ENCODE results near the gene KHDC4. TPM values are rescaled to one million over a fixed set of nuclear protein-coding genes. Genes with fewer than 3 reads are reported as not detected.

KHDC4 gene
- polyA plus RNA-seq, 1 donor from 2014 or later: 97.1 TPM

GRCh38 chr1:155978325-155978972, 44.2 kb upstream of the KHDC4 start, which contains the start of gene ARHGEF2:
Gene ARHGEF2 (minus strand): TSS chr1:155978547. CDS start chr1:155978427, 120 bp downstream.
- no peaks in the 10 kb centered on the region for H3K27me3 ChIP-seq (ENCODE audit: insufficient read depth, low read depth, low read length)
- H3K9ac ChIP-seq (ENCODE audit: low read length): peak within 1 kb of the TSS; percentile 99
- no peaks in the 10 kb centered on the region for H3K9me2 ChIP-seq (ENCODE audit: insufficient read depth, low read length)
- H3K4me3 ChIP-seq (ENCODE audit: low read length): peak within 1 kb of the TSS; percentile 99
- H3K9me3 ChIP-seq (ENCODE audit: low read length): no peaks in the 10 kb centered on the region
- H3K79me2 ChIP-seq (replicated peaks; ENCODE audit: insufficient read depth, low read length): peaks cover 55% of the 10 kb centered on the region
- H3K4me2 ChIP-seq (ENCODE audit: low read length): peak within 1 kb of the TSS; percentile 100
- H2AFZ ChIP-seq (ENCODE audit: low read depth, low read length): peak within 1 kb of the TSS; percentile 66
- peaks cover 6% of the 10 kb centered on the region for H3F3A ChIP-seq (ENCODE audit: insufficient read depth, low read length, poor library complexity, severe bottlenecking)
- H3K36me3 ChIP-seq (ENCODE audit: insufficient read depth, low read length): no peaks in the 10 kb centered on the region
- peak within 1 kb of the TSS; percentile 100 for H3K27ac ChIP-seq (ENCODE audit: low read length)
- no peaks in the 10 kb centered on the region for H4K20me1 ChIP-seq (ENCODE audit: insufficient read depth)
- TF ChIP-seq SMC3 (conservative IDR thresholded peaks at IDR 0.05; ENCODE audit: poor library complexity): no peak
- peak; percentile 51 for TF ChIP-seq REST (IDR thresholded peaks at IDR 0.05; ENCODE audit: borderline replicate concordance)
- TF ChIP-seq EZH2 (IDR thresholded peaks at IDR 0.05; ENCODE audit: borderline replicate concordance, insufficient read depth, low read length, poor library complexity, severe bottlenecking): no peak
- TF ChIP-seq EP300 (conservative IDR thresholded peaks at IDR 0.05; ENCODE audit: poor library complexity, severe bottlenecking): no peak
- TF ChIP-seq POLR2AphosphoS5 (IDR thresholded peaks at IDR 0.05): peak; percentile 7
- TF ChIP-seq MXI1 (conservative IDR thresholded peaks at IDR 0.05; ENCODE audit: poor library complexity, severe bottlenecking): peak; percentile 35
- peak; percentile 67 for TF ChIP-seq CTCF (IDR thresholded peaks at IDR 0.05; ENCODE audit: poor library complexity, severe bottlenecking)
- TF ChIP-seq TAF1 (IDR thresholded peaks at IDR 0.05; ENCODE audit: low read depth): no peak
- TF ChIP-seq RAD21 (conservative IDR thresholded peaks at IDR 0.05): no peak

GRCh38 chr1:155977690-155978324, 43.6 kb upstream of the KHDC4 start:
- Histone ChIP-seq H4K20me1 (ENCODE audit: insufficient read depth) (no peaks in the 10 kb centered on the region), H3K27me3 (ENCODE audit: insufficient read depth, low read depth, low read length) (no peaks in the 10 kb centered on the region), H3K79me2 (replicated peaks; ENCODE audit: insufficient read depth, low read length) (peaks cover 61% of the 10 kb centered on the region), H3K9ac (ENCODE audit: low read length) (peak overlapping the region; percentile 99), H3K9me3 (ENCODE audit: low read length) (no peaks in the 10 kb centered on the region), H3K4me2 (ENCODE audit: low read length) (peak overlapping the region; percentile 100), H3K4me3 (ENCODE audit: low read length) (peak overlapping the region; percentile 99), H3K9me2 (ENCODE audit: insufficient read depth, low read length) (no peaks in the 10 kb centered on the region), H3K27ac (ENCODE audit: low read length) (peak overlapping the region; percentile 100), H3F3A (ENCODE audit: insufficient read depth, low read length, poor library complexity, severe bottlenecking) (peaks cover 6% of the 10 kb centered on the region), H2AFZ (ENCODE audit: low read depth, low read length) (peak overlapping the region; percentile 66), H3K36me3 (ENCODE audit: insufficient read depth, low read length) (no peaks in the 10 kb centered on the region)
- TF ChIP-seq POLR2AphosphoS5 (IDR thresholded peaks at IDR 0.05) (peak; percentile 49), EZH2 (IDR thresholded peaks at IDR 0.05; ENCODE audit: borderline replicate concordance, insufficient read depth, low read length, poor library complexity, severe bottlenecking) (no peak), REST (IDR thresholded peaks at IDR 0.05; ENCODE audit: borderline replicate concordance) (peak; percentile 77)

All from neural cell (in vitro differentiated cells).